A549 (cell line): ENCODE results near the gene SLCO2A1. TPM values are rescaled to one million over a fixed set of nuclear protein-coding genes. Genes with fewer than 3 reads are reported as not detected.
A peak's percentile ranks its signal among the peaks of the same experiment; 100 is the strongest.

ENCODE experiments used
- ATAC-seq, 2 experiments: fragments of 200-7000 bp in 1 of 2; fragments of >200 bp in 1 of 2; cut with Nextera tagmentation in 1 of 2; cut with Tn5 transposase in 1 of 2; 3 replicates each; pipeline versions ENCODE4 v1.8.0 to v1.9.1; 2018 to 2020; ENCODE audit warnings: mild to moderate bottlenecking in 1 of 2, moderate library complexity in 1 of 2
- CTCF ChIA-PET: fragments of 300-600 bp; sonication (Branson Sonifier 250); formaldehyde crosslinking; extraction: SDS; loops from one replicate; lab custom pipeline; 2021; ENCODE audit warnings: antibody characterized with exemption, inconsistent platforms; lab: Yijun Ruan, JAX
- POLR2A ChIA-PET: fragments of 350-600 bp; formaldehyde crosslinking; extraction: SDS; loops from one replicate; lab custom pipeline; 2021; ENCODE audit warnings: antibody characterized with exemption, inconsistent platforms; lab: Yijun Ruan, JAX
- DNase-seq, 2 experiments: peaks; one replicate each; pipeline versions ENCODE4 v3.0.0 to v3.0.0-alpha.2; 2011 to 2016; ENCODE audit warnings: low read depth in 1 of 2, low spot score in 1 of 2
- FAIRE-seq: peaks from 2 replicates; lab custom pipeline; 2011; peaks lifted over from hg19 to GRCh38; lab: Jason Lieb, UNC
- H3K27ac ChIP-seq, 2 experiments: fragments of >200 bp; sonication (Bioruptor Twin); formaldehyde crosslinking; 3 replicates each; pipeline ENCODE4 v1.5.1; 2016 to 2017
- H3K4me1 ChIP-seq: fragments of >200 bp; sonication (Bioruptor Twin); formaldehyde crosslinking; 3 replicates; pipeline ENCODE4 v1.6.1; 2016
- H3K4me2 ChIP-seq: fragments of >200 bp; sonication (Bioruptor Twin); formaldehyde crosslinking; 3 replicates; pipeline ENCODE4 v1.6.1; 2016
- H3K4me3 ChIP-seq: fragments of >200 bp; sonication (Bioruptor Twin); formaldehyde crosslinking; 3 replicates; pipeline ENCODE4 v1.5.1; 2016
- H3K9me3 ChIP-seq: fragments of >200 bp; sonication (Bioruptor Twin); formaldehyde crosslinking; 3 replicates; pipeline ENCODE4 v1.6.1; 2016
- CBX8 ChIP-seq: fragments of 200-600 bp; sonication (generic); IDR thresholded peaks from 2 replicates; pipeline ENCODE4 v1.6.1; 2016
- CEBPB ChIP-seq, 2 experiments: fragments of >200 bp in 1 of 2; sonication (Bioruptor Twin) in 1 of 2; formaldehyde crosslinking in 1 of 2; IDR thresholded peaks; 2 replicates each; pipeline ENCODE4 v1.6.1; 2012 to 2016
- CHD2 ChIP-seq: fragments of 150-350 bp; IDR thresholded peaks from 2 replicates; pipeline ENCODE4 v1.6.1; 2014; ENCODE audit warnings: low read length; ENCODE audit not compliant: partially characterized antibody
- CTCF ChIP-seq: fragments of >200 bp; sonication (Bioruptor Twin); formaldehyde crosslinking; IDR thresholded peaks from 3 replicates; pipeline ENCODE4 v1.5.1; 2016
- E2F6 ChIP-seq: IDR thresholded peaks from 2 replicates; pipeline ENCODE4 v1.6.1; 2012; ENCODE audit warnings: low read depth, borderline replicate concordance
- EP300 ChIP-seq, 2 experiments: fragments of >200 bp; sonication (Bioruptor Twin); formaldehyde crosslinking; IDR thresholded peaks; 2 replicates in 1 of 2; 3 replicates in 1 of 2; pipeline ENCODE4 v1.6.1; 2016 to 2017
- ESRRA ChIP-seq: fragments of 150-350 bp; IDR thresholded peaks from 2 replicates; pipeline ENCODE4 v1.6.1; 2014; ENCODE audit warnings: mild to moderate bottlenecking, low read length, borderline replicate concordance
- FOSB ChIP-seq: fragments of 250-450 bp; sonication (Bioruptor Pico); IDR thresholded peaks from 2 replicates; pipeline ENCODE4 v1.5.0; 2020; ENCODE audit warnings: mild to moderate bottlenecking, moderate library complexity
- FOSL2 ChIP-seq, 2 experiments: fragments of 450-650 bp in 1 of 2; fragments of >200 bp in 1 of 2; sonication (Bioruptor Twin) in 1 of 2; formaldehyde crosslinking; IDR thresholded peaks; 2 replicates each; pipeline versions ENCODE4 v1.5.0 to v1.6.1; 2016 to 2020; ENCODE audit warnings: mild to moderate bottlenecking in 1 of 2, moderate library complexity in 1 of 2
- HMGXB4 ChIP-seq: fragments of 250-450 bp; sonication (Bioruptor Pico); IDR thresholded peaks from 2 replicates; pipeline ENCODE4 v1.5.0; 2021; ENCODE audit warnings: mild to moderate bottlenecking, moderate library complexity, borderline replicate concordance
- KDM1A ChIP-seq: fragments of 200-600 bp; sonication (generic); IDR thresholded peaks from 2 replicates; pipeline ENCODE4 v1.6.1; 2016; ENCODE audit warnings: low read depth, mild to moderate bottlenecking
- MAZ ChIP-seq: fragments of 150-350 bp; IDR thresholded peaks from 2 replicates; pipeline ENCODE4 v1.6.1; 2014; ENCODE audit warnings: antibody characterized with exemption, low read depth, low read length, borderline replicate concordance
- MYC ChIP-seq: IDR thresholded peaks from 2 replicates; pipeline ENCODE4 v1.6.1; 2012; ENCODE audit warnings: mild to moderate bottlenecking, inconsistent platforms, low read length, improper control_type of control experiment, borderline replicate concordance
- NPAS2 ChIP-seq: fragments of 250-450 bp; sonication (Bioruptor Pico); IDR thresholded peaks from 2 replicates; pipeline ENCODE4 v1.8.0; 2022; ENCODE audit warnings: mild to moderate bottlenecking, moderate library complexity, borderline replicate concordance
- NR3C1 ChIP-seq: fragments of >200 bp; sonication (Bioruptor Twin); formaldehyde crosslinking; IDR thresholded peaks from 3 replicates; pipeline ENCODE4 v1.6.1; 2017
- POLR2A ChIP-seq: IDR thresholded peaks from 2 replicates; pipeline ENCODE4 v1.6.1; 2012; ENCODE audit warnings: mild to moderate bottlenecking, low read length
- POLR2AphosphoS2 ChIP-seq: conservative IDR thresholded peaks from 2 replicates; pipeline ENCODE4 v1.6.1; 2012; ENCODE audit warnings: low read length, improper control_type of control experiment, inconsistent platforms
- RAD21 ChIP-seq, 2 experiments: fragments of >200 bp in 1 of 2; sonication (Bioruptor Twin) in 1 of 2; formaldehyde crosslinking in 1 of 2; IDR thresholded peaks in 1 of 2; conservative IDR thresholded peaks in 1 of 2; 2 replicates in 1 of 2; 3 replicates in 1 of 2; pipeline ENCODE4 v1.6.1; 2012 to 2018; ENCODE audit warnings: inconsistent platforms in 1 of 2
- RARB ChIP-seq: fragments of 250-450 bp; sonication (Bioruptor Pico); IDR thresholded peaks from 2 replicates; pipeline ENCODE4 v1.8.0; 2021; ENCODE audit warnings: mild to moderate bottlenecking, moderate library complexity
- RFX5 ChIP-seq: fragments of 450-650 bp; IDR thresholded peaks from 2 replicates; pipeline ENCODE4 v1.7.1; 2014; ENCODE audit warnings: antibody characterized with exemption, mild to moderate bottlenecking, moderate library complexity
- RNF2 ChIP-seq: fragments of 200-600 bp; sonication (generic); IDR thresholded peaks from 2 replicates; pipeline ENCODE4 v1.6.1; 2016; ENCODE audit warnings: low read depth, mild to moderate bottlenecking, antibody characterized with exemption, moderate library complexity, borderline replicate concordance
- TFCP2L1 ChIP-seq: fragments of 250-450 bp; sonication (Bioruptor Pico); IDR thresholded peaks from 2 replicates; pipeline ENCODE4 v1.5.0; 2021; ENCODE audit warnings: mild to moderate bottlenecking
- ZC3H11A ChIP-seq: fragments of 450-650 bp; IDR thresholded peaks from 2 replicates; pipeline ENCODE4 v1.6.1; 2014; ENCODE audit warnings: antibody characterized with exemption, mild to moderate bottlenecking
- ZFP36 ChIP-seq: fragments of 450-650 bp; IDR thresholded peaks from 2 replicates; pipeline ENCODE4 v1.6.1; 2014; ENCODE audit warnings: borderline replicate concordance; ENCODE audit not compliant: partially characterized antibody
- ZNF302 ChIP-seq: fragments of 250-450 bp; sonication (Bioruptor Pico); IDR thresholded peaks from 2 replicates; pipeline ENCODE4 v1.9.0; 2021; ENCODE audit warnings: inconsistent platforms, mild to moderate bottlenecking, moderate library complexity
- WGBS: methylation state at CpG from one replicate; pipeline ENCODE4 v1.1.6; 2017; ENCODE audit errors: missing lambda C conversion rate; 5-methylcytosine and 5-hydroxymethylcytosine counted together
- polyA plus RNA-seq, 4 experiments: library from polyadenylated mRNA; depleted of rRNA in 3 of 4; stranded (reverse); fragments of >200 nt; fragmentation: RNase III in 1 of 4; extraction: RNeasy Plus Mini Kit Qiagen cat#74134 plus additional on column Dnase treatment in 1 of 4; gene quantifications; 2 replicates in 3 of 4; 3 replicates in 1 of 4; pipeline ENCODE4 v1.2.3, GENCODE V29; 2011 to 2017
- TF ChIP-seq, protein P1 (sequence below): IDR thresholded peaks from 2 replicates; pipeline ENCODE4 v1.6.1; 2012
- TF ChIP-seq, protein P2 (sequence below): fragments of 450-650 bp; IDR thresholded peaks from 2 replicates; pipeline ENCODE4 v1.6.1; 2014; ENCODE audit warnings: antibody characterized with exemption

The SLCO2A1 gene
- polyA plus RNA-seq, 2 of the 4 experiments (the other 2 are of a cell fraction), result 0.12 TPM; not detected in 1

DNA sequence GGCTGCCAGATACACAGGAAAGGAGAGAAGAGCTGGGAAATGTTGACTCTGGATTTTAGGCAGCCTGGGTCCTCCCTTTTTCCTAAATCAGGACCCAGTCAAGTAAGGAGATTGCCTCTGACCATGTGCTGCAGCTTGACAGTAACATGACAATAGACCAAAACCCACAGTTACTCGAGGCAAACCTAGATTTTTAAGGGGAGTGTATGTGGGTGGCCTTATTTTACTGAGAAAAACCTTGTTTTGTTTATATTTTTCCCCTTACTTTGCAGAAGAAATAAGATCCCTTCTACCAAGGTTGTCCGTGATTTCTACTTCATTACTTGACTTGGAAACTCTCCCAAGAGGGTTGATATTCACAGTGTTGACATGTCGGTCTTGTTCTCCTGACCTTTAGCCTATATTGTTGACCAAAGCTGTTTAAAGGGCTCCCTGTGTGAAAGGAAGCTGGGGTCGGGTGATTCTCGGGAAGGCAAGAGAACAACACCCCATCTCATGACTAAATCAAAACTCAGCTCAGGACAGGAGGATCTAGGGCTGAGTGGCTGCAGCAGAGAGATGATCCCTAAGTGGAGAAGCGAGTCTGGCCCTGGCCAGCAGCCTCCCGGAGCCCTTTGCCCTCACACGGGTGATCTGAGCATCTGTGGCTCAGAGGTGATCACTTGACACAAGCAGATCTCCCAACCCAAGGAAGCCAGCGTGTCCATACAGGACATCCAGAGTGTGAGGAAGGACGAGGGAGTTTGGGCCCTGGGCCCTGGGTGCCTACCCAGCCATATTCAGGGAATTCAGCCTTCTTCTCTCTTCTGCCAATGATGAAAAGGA lies 31.0 kb upstream of the SLCO2A1 start:
- WGBS, result 31% methylated on average over 8 of the region's 10 CpGs
- no peak for TF ChIP-seq E2F6
- no peak for TF ChIP-seq RARB (CRISPR knock-in tag)
- no peak for TF ChIP-seq POLR2AphosphoS2
- TF ChIP-seq EP300 (IDR thresholded peaks at IDR 0.05), result no peak
- TF ChIP-seq POLR2A, result no peak
- no peak for TF ChIP-seq CTCF
- TF ChIP-seq RFX5, result no peak
- no peak for TF ChIP-seq FOSL2 (IDR thresholded peaks at IDR 0.05)
- no peak for TF ChIP-seq FOSL2 (CRISPR knock-in tag; IDR thresholded peaks at IDR 0.05)
- TF ChIP-seq KDM1A, result no peak
- no peak for TF ChIP-seq ZC3H11A
- TF ChIP-seq HMGXB4 (CRISPR knock-in tag), result no peak
- no peak for TF ChIP-seq MYC
- ATAC-seq (no peak), FAIRE-seq (no peak), DNase-seq (no peak)
- no peak overlapping the region for H3K27ac ChIP-seq
- H3K9me3 ChIP-seq, result no peaks in the 10 kb centered on the region
- POLR2A ChIA-PET, result no interaction called here
- no peak overlapping the region for H3K4me3 ChIP-seq
- CTCF ChIA-PET, result no interaction called here
- no peak overlapping the region for H3K4me2 ChIP-seq
- no peaks in the 10 kb centered on the region for H3K4me1 ChIP-seq

- no peak for ATAC-seq
- H3K4me2 ChIP-seq, result no peak overlapping the region
These were observed 30.2 kb upstream of the SLCO2A1 start for GRCh38 chr3:134059671-134060560.

DNA sequence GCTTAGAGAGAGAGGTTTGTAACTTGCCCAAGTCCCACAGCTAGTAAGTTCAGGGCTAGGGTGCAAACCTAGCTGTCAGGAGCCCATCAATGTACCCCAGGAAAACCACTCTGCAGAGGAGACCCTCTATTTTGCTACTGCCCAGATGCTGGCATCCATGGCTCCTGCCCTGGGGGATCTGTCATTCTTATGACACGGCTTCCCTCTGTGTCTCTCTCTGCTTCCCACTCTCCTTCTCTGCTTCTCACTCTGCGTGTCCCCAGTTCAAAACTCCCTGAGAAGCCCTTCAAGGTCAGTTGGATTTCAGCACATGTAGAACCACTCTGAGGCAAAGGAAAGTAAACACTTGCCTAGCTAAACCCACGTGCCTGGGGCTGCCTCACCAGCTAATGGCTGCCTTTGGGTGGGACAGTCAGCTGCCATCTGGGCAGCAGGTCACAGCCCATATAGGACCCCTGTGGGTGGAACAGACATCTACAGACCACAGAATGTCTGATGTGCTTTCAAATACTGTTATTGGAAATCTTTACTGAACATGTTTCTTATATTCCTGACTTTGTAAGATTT lies 29.4 kb upstream of the SLCO2A1 start:
- ATAC-seq, result no peak
- ChIA-PET POLR2A (no interaction called here), CTCF (no interaction called here)
- TF ChIP-seq FOSB (no peak), TFCP2L1 (CRISPR knock-in tag) (no peak), CBX8 (no peak), MAZ (no peak), CHD2 (no peak), ESRRA (no peak), CEBPB (IDR thresholded peaks at IDR 0.05) (no peak), NPAS2 (CRISPR knock-in tag) (no peak), NR3C1 (no peak), ZNF302 (CRISPR knock-in tag) (no peak), RNF2 (no peak), ZFP36 (no peak)
- TF ChIP-seq, protein P1, sequence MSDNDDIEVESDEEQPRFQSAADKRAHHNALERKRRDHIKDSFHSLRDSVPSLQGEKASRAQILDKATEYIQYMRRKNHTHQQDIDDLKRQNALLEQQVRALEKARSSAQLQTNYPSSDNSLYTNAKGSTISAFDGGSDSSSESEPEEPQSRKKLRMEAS, result no peak
- TF ChIP-seq, protein P2, sequence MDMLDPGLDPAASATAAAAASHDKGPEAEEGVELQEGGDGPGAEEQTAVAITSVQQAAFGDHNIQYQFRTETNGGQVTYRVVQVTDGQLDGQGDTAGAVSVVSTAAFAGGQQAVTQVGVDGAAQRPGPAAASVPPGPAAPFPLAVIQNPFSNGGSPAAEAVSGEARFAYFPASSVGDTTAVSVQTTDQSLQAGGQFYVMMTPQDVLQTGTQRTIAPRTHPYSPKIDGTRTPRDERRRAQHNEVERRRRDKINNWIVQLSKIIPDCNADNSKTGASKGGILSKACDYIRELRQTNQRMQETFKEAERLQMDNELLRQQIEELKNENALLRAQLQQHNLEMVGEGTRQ, result no peak

More at GRCh38 chr3:134059671-134060560, 30.2 kb upstream of the SLCO2A1 start:
- no peaks in the 10 kb centered on the region for H3K4me1 ChIP-seq
- ChIA-PET CTCF (no interaction called here), POLR2A (no interaction called here)
- no peak overlapping the region for H3K27ac ChIP-seq
- H3K9me3 ChIP-seq, result no peaks in the 10 kb centered on the region
- 48% methylated on average over 8 of the region's 9 CpGs for WGBS
- DNase-seq (no peak), FAIRE-seq (no peak)
- H3K4me3 ChIP-seq, result no peak overlapping the region
- TF ChIP-seq RAD21 (conservative IDR thresholded peaks at IDR 0.05 in 1 of 2, IDR thresholded peaks at IDR 0.05 in 1 of 2), result 0 out of 5 replicates have a peak, but pooled peaks of 1 of the 2 experiments have one; percentile 21
- TF ChIP-seq RARB (CRISPR knock-in tag), result no peak

More for the DNA sequence above, 29.4 kb upstream of the SLCO2A1 start:
- Histone ChIP-seq H3K4me3 (no peak overlapping the region), H3K27ac (no peak overlapping the region), H3K4me2 (no peak overlapping the region), H3K9me3 (no peaks in the 10 kb centered on the region), H3K4me1 (no peaks in the 10 kb centered on the region)
- no peak for FAIRE-seq
- WGBS, result 58% methylated on average over 3 of the region's 3 CpGs
- no peak for DNase-seq
